OCI-LY7 (cell line): ENCODE data around the gene UBL5. TPM values are rescaled to one million over a fixed set of nuclear protein-coding genes. Genes with fewer than 3 reads are reported as not detected.

Experiments
- BruUV-seq: library from RNA; stranded (reverse); fragments of 400-500 nt; replicated peaks from 2 replicates; lab custom pipeline; 2021; lab: Mats Ljungman, UMichigan
- CTCF ChIA-PET: fragments of 300-600 bp; sonication (Branson Sonifier 250); formaldehyde crosslinking; loops from one replicate; lab custom pipeline; 2022; ENCODE audit warnings: antibody characterized with exemption; ENCODE audit not compliant: unreplicated experiment; lab: Charles Lee
- POLR2A ChIA-PET: fragments of 300-600 bp; sonication (Branson Sonifier 250); formaldehyde crosslinking; loops from one replicate; lab custom pipeline; 2022; ENCODE audit warnings: antibody characterized with exemption; lab: Charles Lee
- DNase-seq: peaks from one replicate; pipeline ENCODE4 v3.0.0-alpha.2; 2015; ENCODE audit warnings: low spot score
- H2AFZ ChIP-seq: fragments of 200-600 bp; sonication (generic), shearing (Covaris generic); 2 replicates; pipeline ENCODE4 v1.6.1; 2014; ENCODE audit warnings: mild to moderate bottlenecking, antibody characterized with exemption, low read length, moderate library complexity
- H3K27ac ChIP-seq: fragments of 200-600 bp; sonication (generic); 2 replicates; pipeline ENCODE4 v1.5.1; 2014; ENCODE audit warnings: mixed run types, low read depth, mild to moderate bottlenecking, moderate library complexity, low read length, inconsistent platforms; ENCODE audit not compliant: poor library complexity, severe bottlenecking
- H3K36me3 ChIP-seq: fragments of 200-600 bp; sonication (generic); 2 replicates; pipeline ENCODE4 v1.6.1; 2014; ENCODE audit warnings: mild to moderate bottlenecking, antibody characterized with exemption, low read length, moderate library complexity, mixed read lengths; ENCODE audit not compliant: insufficient read depth
- H3K4me1 ChIP-seq: fragments of 200-600 bp; sonication (generic); 2 replicates; pipeline ENCODE4 v1.5.1; 2014; ENCODE audit warnings: mild to moderate bottlenecking, low read length; ENCODE audit not compliant: insufficient read depth, poor library complexity, severe bottlenecking
- H3K4me2 ChIP-seq: fragments of 200-600 bp; sonication (generic); 2 replicates; pipeline ENCODE4 v1.6.1; 2014; ENCODE audit warnings: mild to moderate bottlenecking, low read length
- H3K4me3 ChIP-seq: fragments of 200-600 bp; sonication (generic); 2 replicates; pipeline ENCODE4 v1.5.1; 2014; ENCODE audit warnings: mild to moderate bottlenecking, low read depth, low read length; ENCODE audit not compliant: poor library complexity, severe bottlenecking
- H3K79me2 ChIP-seq: fragments of 200-600 bp; sonication (generic); 2 replicates; pipeline ENCODE4 v1.6.1; 2016; ENCODE audit warnings: low read depth, mild to moderate bottlenecking, low read length, moderate library complexity, mixed read lengths; ENCODE audit not compliant: insufficient read depth
- H3K9me2 ChIP-seq: fragments of 200-600 bp; sonication (generic); 2 replicates; pipeline ENCODE4 v1.6.1; 2016; ENCODE audit warnings: mild to moderate bottlenecking, low read length, mixed read lengths; ENCODE audit not compliant: insufficient read depth
- H3K9me3 ChIP-seq: fragments of 200-600 bp; sonication (generic); 2 replicates; pipeline ENCODE4 v1.6.1; 2014; ENCODE audit warnings: mild to moderate bottlenecking, mixed run types, low read length, mixed read lengths
- H4K20me1 ChIP-seq: fragments of 200-600 bp; sonication (generic); 2 replicates; pipeline ENCODE4 v1.6.1; 2014; ENCODE audit warnings: mild to moderate bottlenecking, antibody characterized with exemption, low read length, moderate library complexity, mixed read lengths; ENCODE audit not compliant: insufficient read depth
- CTCF ChIP-seq: fragments of 200-600 bp; sonication (generic); conservative IDR thresholded peaks from 2 replicates; pipeline ENCODE4 v1.5.1; 2014; ENCODE audit warnings: mild to moderate bottlenecking, antibody characterized with exemption, low read length, moderate library complexity, mixed read lengths
- EZH2phosphoT487 ChIP-seq: fragments of 200-600 bp; sonication (generic); IDR thresholded peaks from 2 replicates; pipeline ENCODE4 v1.6.1; 2018; ENCODE audit warnings: low read depth, borderline replicate concordance, mild to moderate bottlenecking, mixed run types, antibody characterized with exemption, low read length, moderate library complexity, mixed read lengths
- intact Hi-C: fragments of 100-400 bp; cut with micrococcal nuclease; formaldehyde crosslinking; loops from one replicate; pipeline ENCODE4 v1.10.0; 2022; ENCODE audit not compliant: unreplicated experiment
- total RNA-seq, 2 experiments: library from RNA; depleted of rRNA in 1 of 2; stranded (reverse); fragments of >200 nt in 1 of 2; shearing (Covaris generic) in 1 of 2; gene quantifications; 2 replicates each; pipeline ENCODE4 v1.2.3, GENCODE V29; 2014 to 2022

UBL5 gene
- total RNA-seq, 2 experiments from 2014 or later: 162 to 323 TPM

- Histone ChIP-seq H4K20me1 (no peaks in the 10 kb centered on the region), H2AFZ (peak overlapping the region; percentile 69), H3K4me1 (peaks cover 15% of the 10 kb centered on the region), H3K4me2 (peak overlapping the region; percentile 58), H3K9me2 (no peaks in the 10 kb centered on the region), H3K27ac (peak overlapping the region; percentile 50), H3K36me3 (no peaks in the 10 kb centered on the region), H3K4me3 (peak overlapping the region; percentile 71), H3K79me2 (no peaks in the 10 kb centered on the region), H3K9me3 (no peaks in the 10 kb centered on the region)
- BruUV-seq: TSS peak; percentile 66
- TF ChIP-seq CTCF: no peak
- TF ChIP-seq EZH2phosphoT487: no peak
- DNase-seq: peak; percentile 54
- ChIA-PET CTCF (no interaction called here), POLR2A (no interaction called here)
- intact Hi-C loops: loop anchor here (10.0 kb wide), 2 partner anchors 358 to 478 kb away; partner anchors contain the start of gene ZNF266
Measured at GRCh38 chr19:9793071-9793591, 34.6 kb upstream of the UBL5 start.

- ChIA-PET POLR2A (interaction anchor here (0.5 to 1.1 kb wide), 2 partner anchors 171 to 210 kb away, joined by 3 to 4 read pairs; no protein-coding TSS in a partner anchor), CTCF (interaction anchor here (0.6 kb wide), 1 partner anchor 14 kb away, joined by 6 read pairs; no protein-coding TSS in a partner anchor)
- peak; percentile 93 for DNase-seq
- Histone ChIP-seq H3K79me2 (no peaks in the 10 kb centered on the region), H3K9me2 (no peaks in the 10 kb centered on the region), H3K27ac (peak overlapping the region; percentile 18), H3K36me3 (no peaks in the 10 kb centered on the region), H3K9me3 (no peaks in the 10 kb centered on the region), H3K4me2 (no peak overlapping the region), H2AFZ (peak overlapping the region; percentile 85), H4K20me1 (no peaks in the 10 kb centered on the region), H3K4me3 (no peak overlapping the region), H3K4me1 (peaks cover 11% of the 10 kb centered on the region)
- TF ChIP-seq CTCF (peak; percentile 94), EZH2phosphoT487 (no peak)
- no TSS peak for BruUV-seq
- intact Hi-C loops: loop anchor here (1.0 to 10.0 kb wide), 4 partner anchors 210 to 660 kb away; partner anchors contain the start of gene ZNF266
Measured at GRCh38 chr19:9796113-9796773, 31.5 kb upstream of the UBL5 start.
